K562 (cell line): ENCODE results near the gene PTP4A2. TPM values are rescaled to one million over a fixed set of nuclear protein-coding genes. Genes with fewer than 3 reads are reported as not detected.
A peak's percentile ranks its signal among the peaks of the same experiment; 100 is the strongest.

Source experiments
- MAFG ChIP-seq: fragments of 450-650 bp; conservative IDR thresholded peaks from 2 replicates; pipeline ENCODE4 v1.6.1; 2016; ENCODE audit warnings: missing genetic modification characterization, missing compliant biosample characterization
- POLR2AphosphoS2 ChIP-seq: IDR thresholded peaks from 2 replicates; pipeline ENCODE4 v1.6.1; 2012; ENCODE audit warnings: low read length, improper control_type of control experiment
- TAF7 ChIP-seq: fragments of 450-650 bp; IDR thresholded peaks from 2 replicates; pipeline ENCODE4 v1.6.1; 2016; ENCODE audit warnings: missing genetic modification characterization, missing compliant biosample characterization
- TAF9B ChIP-seq: fragments of 450-650 bp; IDR thresholded peaks from 2 replicates; pipeline ENCODE4 v1.6.1; 2018; ENCODE audit warnings: mild to moderate bottlenecking; ENCODE audit not compliant: partially characterized antibody
- ZFX ChIP-seq: sonication (generic); formaldehyde crosslinking; IDR thresholded peaks from 2 replicates; pipeline ENCODE4 v1.8.0; 2022; ENCODE audit warnings: mild to moderate bottlenecking, missing genetic modification reagents, moderate library complexity
- ZNF444 ChIP-seq: fragments of 250-450 bp; sonication (Bioruptor Pico); IDR thresholded peaks from 2 replicates; pipeline ENCODE4 v1.4.0; 2020; ENCODE audit warnings: mild to moderate bottlenecking, moderate library complexity
- polyA plus RNA-seq, 8 experiments: library from polyadenylated mRNA; depleted of rRNA in 4 of 8; stranded (reverse) in 5 of 8; unstranded in 3 of 8; fragments of >200 nt; fragmentation: Nextera tagmentation in 2 of 8; fragmentation: Illumina TruSeq in 1 of 8; extraction: Ambion mirVana in 2 of 8; extraction: Trizol in 1 of 8; gene quantifications; 2 replicates each; pipeline versions ENCODE4 v1.2.1 to v1.2.3, GENCODE V29; 2011 to 2014; ENCODE audit warnings: inconsistent platforms in 1 of 8, missing spikeins in 1 of 8
- total RNA-seq, 7 experiments: library from RNA; depleted of rRNA in 6 of 7; stranded (reverse); fragments of >200 nt in 6 of 7; fragmentation: Illumina TruSeq in 2 of 7; extraction: Trizol in 2 of 7; gene quantifications; 2 replicates each; pipeline versions ENCODE4 v1.2.1 to v1.2.3, GENCODE V29; 2011 to 2021; ENCODE audit warnings: low replicate concordance in 1 of 7
- TF ChIP-seq, protein P1 (sequence below), 2 experiments: fragments of 450-650 bp; IDR thresholded peaks; 2 replicates each; pipeline ENCODE4 v1.6.1; 2016; ENCODE audit warnings: mild to moderate bottlenecking in 2 of 2, borderline replicate concordance in 1 of 2, low read depth in 1 of 2, moderate library complexity in 1 of 2
- TF ChIP-seq, protein P2 (sequence below): fragments of 250-450 bp; sonication (Bioruptor Pico); IDR thresholded peaks from 2 replicates; pipeline ENCODE4 v1.4.0; 2020; ENCODE audit warnings: mild to moderate bottlenecking
- TF ChIP-seq, protein P3 (sequence below): sonication (generic); formaldehyde crosslinking; IDR thresholded peaks from 2 replicates; pipeline ENCODE4 v1.8.0; 2023; ENCODE audit warnings: missing genetic modification reagents, mild to moderate bottlenecking, borderline replicate concordance
- TF ChIP-seq, protein P4 (sequence below): IDR thresholded peaks from 2 replicates; pipeline ENCODE4 v1.6.1; 2011; ENCODE audit not compliant: insufficient read length; ENCODE audit errors: extremely low read depth

PTP4A2 gene
- total and polyA plus RNA-seq, 9 of the 15 experiments (the other 6 are each of a cell fraction or from before 2014, with no cell fraction given) = 197 to 870 (median 480) TPM

DNA sequence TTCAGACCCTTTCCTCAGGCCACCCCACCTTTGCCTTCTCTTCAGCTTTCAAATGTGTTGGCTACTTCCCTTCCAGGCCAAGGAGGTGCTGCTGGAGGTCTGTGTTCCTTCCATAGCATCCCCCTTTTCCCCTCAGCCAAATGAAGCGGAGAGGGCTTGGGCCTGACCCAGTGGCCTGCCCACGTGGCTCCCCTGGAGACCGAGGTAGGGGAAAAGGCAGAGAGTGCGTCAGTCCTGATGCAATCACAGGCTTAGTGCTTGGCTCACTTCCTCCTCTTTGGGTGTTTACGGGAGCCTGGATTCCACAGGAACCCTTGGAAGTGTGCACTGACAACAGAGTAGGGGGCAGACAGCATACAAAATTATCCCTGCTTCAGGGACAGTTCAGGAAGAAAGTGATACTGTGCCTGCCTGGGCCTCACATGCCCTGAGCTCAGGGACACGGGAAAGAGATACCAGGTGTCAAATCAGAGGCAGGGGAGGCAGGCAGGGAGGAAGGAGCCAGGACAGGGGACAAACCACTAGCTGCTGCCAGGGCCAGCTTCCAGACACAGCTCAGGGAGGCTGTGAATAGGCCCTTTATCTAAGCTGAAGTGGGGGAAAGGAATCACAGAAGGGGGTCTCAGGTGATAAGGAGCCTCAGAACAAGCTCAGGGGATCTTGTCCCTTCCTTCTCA, 16.6 kb upstream of the PTP4A2 start (continued):
- TF ChIP-seq, protein P1, sequence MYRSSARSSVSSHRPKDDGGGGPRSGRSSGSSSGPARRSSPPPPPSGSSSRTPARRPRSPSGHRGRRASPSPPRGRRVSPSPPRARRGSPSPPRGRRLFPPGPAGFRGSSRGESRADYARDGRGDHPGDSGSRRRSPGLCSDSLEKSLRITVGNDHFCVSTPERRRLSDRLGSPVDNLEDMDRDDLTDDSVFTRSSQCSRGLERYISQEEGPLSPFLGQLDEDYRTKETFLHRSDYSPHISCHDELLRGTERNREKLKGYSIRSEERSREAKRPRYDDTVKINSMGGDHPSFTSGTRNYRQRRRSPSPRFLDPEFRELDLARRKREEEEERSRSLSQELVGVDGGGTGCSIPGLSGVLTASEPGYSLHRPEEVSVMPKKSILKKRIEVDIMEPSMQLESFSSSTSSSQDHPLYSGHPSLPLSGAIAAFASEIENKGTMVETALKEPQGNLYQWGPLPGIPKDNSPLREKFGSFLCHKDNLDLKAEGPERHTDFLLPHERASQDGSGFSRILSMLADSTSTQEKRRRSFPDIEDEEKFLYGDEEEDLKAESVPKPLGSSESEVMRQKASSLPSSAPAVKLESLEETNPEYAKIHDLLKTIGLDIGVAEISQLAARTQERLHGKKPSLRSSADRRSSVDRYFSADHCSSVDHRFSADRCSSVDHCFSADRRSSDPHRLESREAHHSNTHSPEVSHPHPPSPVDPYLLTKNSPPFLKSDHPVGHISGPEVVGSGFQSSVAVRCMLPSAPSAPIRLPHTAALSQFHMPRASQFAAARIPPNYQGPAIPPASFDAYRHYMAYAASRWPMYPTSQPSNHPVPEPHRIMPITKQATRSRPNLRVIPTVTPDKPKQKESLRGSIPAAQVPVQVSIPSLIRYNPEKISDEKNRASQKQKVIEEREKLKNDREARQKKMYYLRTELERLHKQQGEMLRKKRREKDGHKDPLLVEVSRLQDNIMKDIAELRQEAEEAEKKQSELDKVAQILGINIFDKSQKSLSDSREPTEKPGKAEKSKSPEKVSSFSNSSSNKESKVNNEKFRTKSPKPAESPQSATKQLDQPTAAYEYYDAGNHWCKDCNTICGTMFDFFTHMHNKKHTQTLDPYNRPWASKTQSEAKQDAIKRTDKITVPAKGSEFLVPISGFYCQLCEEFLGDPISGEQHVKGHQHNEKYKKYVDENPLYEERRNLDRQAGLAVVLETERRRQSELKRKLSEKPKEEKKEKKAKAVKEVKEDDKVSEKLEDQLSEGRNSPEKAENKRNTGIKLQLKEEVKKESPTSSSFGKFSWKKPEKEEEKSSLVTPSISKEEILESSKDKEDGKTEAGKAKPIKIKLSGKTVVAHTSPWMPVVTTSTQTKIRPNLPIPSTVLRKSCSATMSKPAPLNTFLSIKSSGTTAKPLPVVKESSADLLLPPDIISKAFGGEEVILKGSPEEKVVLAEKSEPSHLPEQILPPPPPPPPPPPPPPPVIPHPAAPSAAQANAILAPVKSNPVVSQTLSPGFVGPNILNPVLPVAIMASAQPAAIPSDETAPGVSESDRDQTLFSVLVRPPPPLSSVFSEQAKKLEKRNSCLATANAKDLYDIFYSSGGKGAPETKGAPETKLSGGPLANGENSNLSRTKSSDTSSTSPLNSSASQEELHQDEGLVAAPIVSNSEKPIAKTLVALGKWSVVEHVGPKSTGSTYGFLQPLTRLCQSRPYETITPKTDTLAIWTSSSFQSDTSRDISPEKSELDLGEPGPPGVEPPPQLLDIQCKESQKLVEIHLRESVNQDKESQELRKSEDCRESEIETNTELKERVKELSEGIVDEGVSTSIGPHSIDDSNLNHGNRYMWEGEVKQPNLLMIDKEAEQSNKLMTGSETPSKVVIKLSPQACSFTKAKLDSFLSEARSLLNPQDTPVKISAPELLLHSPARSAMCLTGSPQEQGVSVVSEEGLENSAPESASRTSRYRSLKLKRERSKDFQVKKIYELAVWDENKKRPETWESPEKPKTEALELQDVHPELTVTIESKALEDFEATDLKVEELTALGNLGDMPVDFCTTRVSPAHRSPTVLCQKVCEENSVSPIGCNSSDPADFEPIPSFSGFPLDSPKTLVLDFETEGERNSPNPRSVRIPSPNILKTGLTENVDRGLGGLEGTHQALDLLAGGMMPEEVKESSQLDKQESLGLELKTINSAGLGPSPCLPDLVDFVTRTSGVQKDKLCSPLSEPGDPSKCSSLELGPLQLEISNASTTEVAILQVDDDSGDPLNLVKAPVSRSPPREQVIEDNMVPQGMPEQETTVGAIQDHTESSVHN (IDR thresholded peaks at IDR 0.05; ENCODE audit: borderline replicate concordance in 1 of 2, low read depth in 1 of 2) = no peak; a peak in 1 of 4 replicates
- TF ChIP-seq ZNF444 = 0 out of 2 replicates have a peak, but pooled peaks have one; percentile 3
- peak; percentile 35 for TF ChIP-seq TAF9B
- TF ChIP-seq, protein P2, sequence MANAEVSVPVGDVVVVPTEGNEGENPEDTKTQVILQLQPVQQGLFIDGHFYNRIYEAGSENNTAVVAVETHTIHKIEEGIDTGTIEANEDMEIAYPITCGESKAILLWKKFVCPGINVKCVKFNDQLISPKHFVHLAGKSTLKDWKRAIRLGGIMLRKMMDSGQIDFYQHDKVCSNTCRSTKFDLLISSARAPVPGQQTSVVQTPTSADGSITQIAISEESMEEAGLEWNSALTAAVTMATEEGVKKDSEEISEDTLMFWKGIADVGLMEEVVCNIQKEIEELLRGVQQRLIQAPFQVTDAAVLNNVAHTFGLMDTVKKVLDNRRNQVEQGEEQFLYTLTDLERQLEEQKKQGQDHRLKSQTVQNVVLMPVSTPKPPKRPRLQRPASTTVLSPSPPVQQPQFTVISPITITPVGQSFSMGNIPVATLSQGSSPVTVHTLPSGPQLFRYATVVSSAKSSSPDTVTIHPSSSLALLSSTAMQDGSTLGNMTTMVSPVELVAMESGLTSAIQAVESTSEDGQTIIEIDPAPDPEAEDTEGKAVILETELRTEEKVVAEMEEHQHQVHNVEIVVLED (CRISPR knock-in tag) = 0 out of 2 replicates have a peak, but pooled peaks have one; percentile 24
- TF ChIP-seq ZFX (CRISPR knock-in tag) = peak; percentile 85
- TF ChIP-seq POLR2AphosphoS2 = no peak
- peak; percentile 51; the same call in 1 of the 2 replicates for TF ChIP-seq TAF7 (tag)
- no peak for TF ChIP-seq MAFG (tag)
- TF ChIP-seq, protein P3, sequence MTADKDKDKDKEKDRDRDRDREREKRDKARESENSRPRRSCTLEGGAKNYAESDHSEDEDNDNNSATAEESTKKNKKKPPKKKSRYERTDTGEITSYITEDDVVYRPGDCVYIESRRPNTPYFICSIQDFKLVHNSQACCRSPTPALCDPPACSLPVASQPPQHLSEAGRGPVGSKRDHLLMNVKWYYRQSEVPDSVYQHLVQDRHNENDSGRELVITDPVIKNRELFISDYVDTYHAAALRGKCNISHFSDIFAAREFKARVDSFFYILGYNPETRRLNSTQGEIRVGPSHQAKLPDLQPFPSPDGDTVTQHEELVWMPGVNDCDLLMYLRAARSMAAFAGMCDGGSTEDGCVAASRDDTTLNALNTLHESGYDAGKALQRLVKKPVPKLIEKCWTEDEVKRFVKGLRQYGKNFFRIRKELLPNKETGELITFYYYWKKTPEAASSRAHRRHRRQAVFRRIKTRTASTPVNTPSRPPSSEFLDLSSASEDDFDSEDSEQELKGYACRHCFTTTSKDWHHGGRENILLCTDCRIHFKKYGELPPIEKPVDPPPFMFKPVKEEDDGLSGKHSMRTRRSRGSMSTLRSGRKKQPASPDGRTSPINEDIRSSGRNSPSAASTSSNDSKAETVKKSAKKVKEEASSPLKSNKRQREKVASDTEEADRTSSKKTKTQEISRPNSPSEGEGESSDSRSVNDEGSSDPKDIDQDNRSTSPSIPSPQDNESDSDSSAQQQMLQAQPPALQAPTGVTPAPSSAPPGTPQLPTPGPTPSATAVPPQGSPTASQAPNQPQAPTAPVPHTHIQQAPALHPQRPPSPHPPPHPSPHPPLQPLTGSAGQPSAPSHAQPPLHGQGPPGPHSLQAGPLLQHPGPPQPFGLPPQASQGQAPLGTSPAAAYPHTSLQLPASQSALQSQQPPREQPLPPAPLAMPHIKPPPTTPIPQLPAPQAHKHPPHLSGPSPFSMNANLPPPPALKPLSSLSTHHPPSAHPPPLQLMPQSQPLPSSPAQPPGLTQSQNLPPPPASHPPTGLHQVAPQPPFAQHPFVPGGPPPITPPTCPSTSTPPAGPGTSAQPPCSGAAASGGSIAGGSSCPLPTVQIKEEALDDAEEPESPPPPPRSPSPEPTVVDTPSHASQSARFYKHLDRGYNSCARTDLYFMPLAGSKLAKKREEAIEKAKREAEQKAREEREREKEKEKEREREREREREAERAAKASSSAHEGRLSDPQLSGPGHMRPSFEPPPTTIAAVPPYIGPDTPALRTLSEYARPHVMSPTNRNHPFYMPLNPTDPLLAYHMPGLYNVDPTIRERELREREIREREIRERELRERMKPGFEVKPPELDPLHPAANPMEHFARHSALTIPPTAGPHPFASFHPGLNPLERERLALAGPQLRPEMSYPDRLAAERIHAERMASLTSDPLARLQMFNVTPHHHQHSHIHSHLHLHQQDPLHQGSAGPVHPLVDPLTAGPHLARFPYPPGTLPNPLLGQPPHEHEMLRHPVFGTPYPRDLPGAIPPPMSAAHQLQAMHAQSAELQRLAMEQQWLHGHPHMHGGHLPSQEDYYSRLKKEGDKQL (CRISPR knock-in tag) = no peak
- TF ChIP-seq, protein P4, sequence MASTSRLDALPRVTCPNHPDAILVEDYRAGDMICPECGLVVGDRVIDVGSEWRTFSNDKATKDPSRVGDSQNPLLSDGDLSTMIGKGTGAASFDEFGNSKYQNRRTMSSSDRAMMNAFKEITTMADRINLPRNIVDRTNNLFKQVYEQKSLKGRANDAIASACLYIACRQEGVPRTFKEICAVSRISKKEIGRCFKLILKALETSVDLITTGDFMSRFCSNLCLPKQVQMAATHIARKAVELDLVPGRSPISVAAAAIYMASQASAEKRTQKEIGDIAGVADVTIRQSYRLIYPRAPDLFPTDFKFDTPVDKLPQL = no peak
